ENCODE results near the gene HEATR5A. TPM values are rescaled to one million over a fixed set of nuclear protein-coding genes. Genes with fewer than 3 reads are reported as not detected.

HEATR5A gene
- total RNA-seq, 1 experiment from 2014 or later: 19.0 TPM

Other genes with a start within 250 kb of the HEATR5A start
- gene HECTD1, start 212.8 kb downstream of the HEATR5A start, total RNA-seq (2021): 138 and 156 TPM in 2 replicates
- gene DTD2, start 37.0 kb upstream of the HEATR5A start, total RNA-seq (2021): 24.3 and 25.3 TPM in 2 replicates
- not detected in 2 replicates for gene GPR33, start 67.5 kb upstream of the HEATR5A start, total RNA-seq (2021)
- gene NUBPL, start 140.9 kb upstream of the HEATR5A start, total RNA-seq (2021): 11.6 and 15.5 TPM in 2 replicates